ENCODE data around the gene STAB1.

Gene STAB1

GRCh38 chr3:52532838-52533622, 37.9 kb downstream of the STAB1 start:
- DNase-seq (ENCODE audit: low read depth in 2 of 3, low spot score in 2 of 3) = peak in 1 of 3 experiments; percentile 17

GRCh38 chr3:52533623-52534280, 38.6 kb downstream of the STAB1 start, which contains the start of gene NT5DC2:
Gene NT5DC2, minus strand, starts transcription at chr3:52533857. Its CDS starts 120 bp downstream, at chr3:52533737.
- DNase-seq (ENCODE audit: low read depth in 2 of 3, low spot score in 2 of 3) = peak in 2 of 3 experiments; percentile 40 to 58

- DNase-seq (ENCODE audit: low read depth in 2 of 3, low spot score in 2 of 3) = no peak
These were observed 39.4 kb downstream of the STAB1 start for GRCh38 chr3:52534281-52535183.

- no peak for DNase-seq (ENCODE audit: low read depth in 2 of 3, low spot score in 2 of 3)
These were observed 40.4 kb downstream of the STAB1 start for GRCh38 chr3:52535411-52536111.

GRCh38 chr3:52536112-52536368, 40.9 kb downstream of the STAB1 start:
- no peak for DNase-seq (ENCODE audit: low read depth in 2 of 3, low spot score in 2 of 3)

- DNase-seq (ENCODE audit: low read depth in 2 of 3, low spot score in 2 of 3) = peak; percentile 85 to 97 (median 90)
These were observed 41.4 kb downstream of the STAB1 start, which contains the start of gene UQCC5 for GRCh38 chr3:52536369-52537164. Gene UQCC5, plus strand, starts transcription at chr3:52536605. Its CDS starts 151 bp downstream, at chr3:52536756.

- no peak for DNase-seq (ENCODE audit: low read depth in 2 of 3, low spot score in 2 of 3)
These were observed 42.1 kb downstream of the STAB1 start for GRCh38 chr3:52537165-52537620.

- DNase-seq (ENCODE audit: low read depth in 2 of 3, low spot score in 2 of 3) = no peak
These were observed 42.7 kb downstream of the STAB1 start for GRCh38 chr3:52537726-52538421.

GRCh38 chr3:52539010-52539653, 44.0 kb downstream of the STAB1 start:
- no peak for DNase-seq (ENCODE audit: low read depth in 2 of 3, low spot score in 2 of 3)

GRCh38 chr3:52541050-52541449, 45.9 kb downstream of the STAB1 start:
- no peak for DNase-seq (ENCODE audit: low read depth in 2 of 3, low spot score in 2 of 3)

GRCh38 chr3:52544937-52545336, 49.8 kb downstream of the STAB1 start:
- DNase-seq (ENCODE audit: low read depth in 2 of 3, low spot score in 2 of 3) = no peak

GRCh38 chr3:52546111-52546901, 51.2 kb downstream of the STAB1 start:
- no peak for DNase-seq (ENCODE audit: low read depth in 2 of 3, low spot score in 2 of 3)

- no peak for DNase-seq (ENCODE audit: low read depth in 2 of 3, low spot score in 2 of 3)
These were observed 52.0 kb downstream of the STAB1 start for GRCh38 chr3:52547143-52547542.

GRCh38 chr3:52551118-52551517, 56.0 kb downstream of the STAB1 start:
- DNase-seq (ENCODE audit: low read depth in 2 of 3, low spot score in 2 of 3) = no peak

- DNase-seq (ENCODE audit: low read depth in 2 of 3, low spot score in 2 of 3) = no peak
These were observed 57.0 kb downstream of the STAB1 start for GRCh38 chr3:52552089-52552488.

- DNase-seq (ENCODE audit: low read depth in 2 of 3, low spot score in 2 of 3) = no peak
These were observed 59.1 kb downstream of the STAB1 start for GRCh38 chr3:52554026-52554755.

- no peak for DNase-seq (ENCODE audit: low read depth in 2 of 3, low spot score in 2 of 3)
These were observed 59.9 kb downstream of the STAB1 start for GRCh38 chr3:52555056-52555455.

All from activated CD8-positive, alpha-beta memory T cell treated with anti-CD3 and anti-CD28 coated beads for 48 hours (primary cell).